ENCODE results near the gene EEFSEC. TPM values are rescaled to one million over a fixed set of nuclear protein-coding genes. Genes with fewer than 3 reads are reported as not detected.

Gene EEFSEC
- total and polyA plus RNA-seq, 2 of the 4 experiments (the other 2 are of a cell fraction): 4.5 to 9.3 TPM

- Histone ChIP-seq H3K36me3 (ENCODE audit: control insufficient read depth, insufficient read depth, low read length) (no peaks in the 10 kb centered on the region), H4K5ac (ENCODE audit: low read depth, low read length) (no peak overlapping the region), H2AK9ac (replicated peaks; ENCODE audit: low read depth, low read length, poor library complexity) (no peak overlapping the region), H3K4ac (ENCODE audit: low read depth, low read length) (no peak overlapping the region), H3K23ac (ENCODE audit: low read depth, low read length) (no peak overlapping the region), H3K56ac (ENCODE audit: extremely low read depth, insufficient read depth, low read length) (no peak overlapping the region), H3K4me3 (ENCODE audit: insufficient read depth, low read depth, low read length) (no peak overlapping the region), H3K9ac (ENCODE audit: low read depth, low read length) (no peak overlapping the region), H2BK120ac (ENCODE audit: low read depth, low read length) (no peak overlapping the region), H2BK20ac (ENCODE audit: low read depth, low read length) (no peak overlapping the region), H3K4me2 (ENCODE audit: low read depth, low read length) (no peak overlapping the region), H3K18ac (ENCODE audit: low read depth, low read length) (no peak overlapping the region), H4K20me1 (ENCODE audit: insufficient read depth, low read length) (no peaks in the 10 kb centered on the region; the same call in none of the 2 replicates), H3K79me1 (ENCODE audit: low read depth in 1 of 2, low read length in 2 of 2) (no peaks in the 10 kb centered on the region), H2AFZ (replicated peaks; ENCODE audit: low read length, poor library complexity) (no peak overlapping the region), H4K91ac (ENCODE audit: insufficient read depth, low read depth, low read length) (no peak overlapping the region), H3K4me1 (ENCODE audit: control insufficient read depth, insufficient read depth, low read length) (peaks cover 2% of the 10 kb centered on the region; the same call in 1 of the 2 replicates), H2BK15ac (ENCODE audit: low read depth, low read length) (no peak overlapping the region), H3K9me3 (ENCODE audit: control insufficient read depth, insufficient read depth, low read length) (no peaks in the 10 kb centered on the region), H3K27me3 (ENCODE audit: control insufficient read depth, insufficient read depth, low read length) (peaks cover 63% of the 10 kb centered on the region), H3K14ac (replicated peaks; ENCODE audit: low read depth, low read length) (no peak overlapping the region), H4K8ac (ENCODE audit: low read depth in 2 of 2, low read length in 2 of 2) (no peak overlapping the region), H3K9me1 (ENCODE audit: insufficient read depth, low read length) (no peaks in the 10 kb centered on the region), H2AK5ac (ENCODE audit: low read depth, low read length) (no peak overlapping the region), H3K27ac (ENCODE audit: insufficient read depth, low read length) (no peak overlapping the region), H2BK5ac (ENCODE audit: low read depth, low read length, poor library complexity, severe bottlenecking) (no peak overlapping the region)
- ATAC-seq (ENCODE audit: low read depth) (no peak), DNase-seq (no peak)
- CTCF ChIA-PET: no interaction called here
- intact Hi-C loops (cut with micrococcal nuclease): no loop called here
- POLR2A ChIA-PET (ENCODE audit: unreplicated experiment): no interaction called here
- TF ChIP-seq SMC3 (IDR thresholded peaks at IDR 0.05; ENCODE audit: low read depth, low read length): no peak
- TF ChIP-seq RAD21 (IDR thresholded peaks at IDR 0.05; ENCODE audit: low read length): no peak
- TF ChIP-seq BHLHE40 (IDR thresholded peaks at IDR 0.05; ENCODE audit: low read depth, low read length): no peak
- no peak for TF ChIP-seq ELK1 (IDR thresholded peaks at IDR 0.05; ENCODE audit: borderline replicate concordance, low read depth, low read length)
- no peak for TF ChIP-seq NFE2L2 (IDR thresholded peaks at IDR 0.05; ENCODE audit: low read depth, low read length)
- TF ChIP-seq, protein P1, sequence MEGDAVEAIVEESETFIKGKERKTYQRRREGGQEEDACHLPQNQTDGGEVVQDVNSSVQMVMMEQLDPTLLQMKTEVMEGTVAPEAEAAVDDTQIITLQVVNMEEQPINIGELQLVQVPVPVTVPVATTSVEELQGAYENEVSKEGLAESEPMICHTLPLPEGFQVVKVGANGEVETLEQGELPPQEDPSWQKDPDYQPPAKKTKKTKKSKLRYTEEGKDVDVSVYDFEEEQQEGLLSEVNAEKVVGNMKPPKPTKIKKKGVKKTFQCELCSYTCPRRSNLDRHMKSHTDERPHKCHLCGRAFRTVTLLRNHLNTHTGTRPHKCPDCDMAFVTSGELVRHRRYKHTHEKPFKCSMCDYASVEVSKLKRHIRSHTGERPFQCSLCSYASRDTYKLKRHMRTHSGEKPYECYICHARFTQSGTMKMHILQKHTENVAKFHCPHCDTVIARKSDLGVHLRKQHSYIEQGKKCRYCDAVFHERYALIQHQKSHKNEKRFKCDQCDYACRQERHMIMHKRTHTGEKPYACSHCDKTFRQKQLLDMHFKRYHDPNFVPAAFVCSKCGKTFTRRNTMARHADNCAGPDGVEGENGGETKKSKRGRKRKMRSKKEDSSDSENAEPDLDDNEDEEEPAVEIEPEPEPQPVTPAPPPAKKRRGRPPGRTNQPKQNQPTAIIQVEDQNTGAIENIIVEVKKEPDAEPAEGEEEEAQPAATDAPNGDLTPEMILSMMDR (conservative IDR thresholded peaks at IDR 0.05; ENCODE audit: low read depth, low read length): no peak
- no peak for TF ChIP-seq FOS (IDR thresholded peaks at IDR 0.05; ENCODE audit: low read depth, low read length)
- TF ChIP-seq MAZ (IDR thresholded peaks at IDR 0.05; ENCODE audit: borderline replicate concordance, low read depth, low read length): no peak
- no peak for TF ChIP-seq RFX5 (IDR thresholded peaks at IDR 0.05; ENCODE audit: low read depth, low read length)
- TF ChIP-seq, protein P2, sequence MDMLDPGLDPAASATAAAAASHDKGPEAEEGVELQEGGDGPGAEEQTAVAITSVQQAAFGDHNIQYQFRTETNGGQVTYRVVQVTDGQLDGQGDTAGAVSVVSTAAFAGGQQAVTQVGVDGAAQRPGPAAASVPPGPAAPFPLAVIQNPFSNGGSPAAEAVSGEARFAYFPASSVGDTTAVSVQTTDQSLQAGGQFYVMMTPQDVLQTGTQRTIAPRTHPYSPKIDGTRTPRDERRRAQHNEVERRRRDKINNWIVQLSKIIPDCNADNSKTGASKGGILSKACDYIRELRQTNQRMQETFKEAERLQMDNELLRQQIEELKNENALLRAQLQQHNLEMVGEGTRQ (IDR thresholded peaks at IDR 0.05; ENCODE audit: low read depth, low read length): no peak
- TF ChIP-seq MXI1 (IDR thresholded peaks at IDR 0.05; ENCODE audit: borderline replicate concordance, low read depth, low read length): no peak
- TF ChIP-seq MAFK (IDR thresholded peaks at IDR 0.05; ENCODE audit: low read depth, low read length): no peak
- TF ChIP-seq CHD1 (IDR thresholded peaks at IDR 0.05; ENCODE audit: low read depth, low read length): no peak
- dilution Hi-C loops (cut with HindIII; ENCODE audit: low sequenced_read_pairs, unreplicated experiment): no loop called here
- no TSS peak for BruUV-seq (replicated peaks)
- 75% methylated on average over 8 of the region's 8 CpGs; no CpG with 5 or more reads in 1 of the 2 experiments for WGBS, 2 experiments (ENCODE audit: extremely low coverage in 2 of 2, insufficient read length in 1 of 2)
- in situ Hi-C loops (cut with MboI; ENCODE audit: low sequenced_read_pairs): loop anchor here (5.0 kb wide), 1 partner anchor 72 kb away; no protein-coding TSS in a partner anchor
These were observed 277.4 kb downstream of the EEFSEC start for GRCh38 chr3:128430731-128431130.
